NCI-H510A (cell line): ENCODE measurements around the gene ORM2.

Experiments
- DNase-seq: peaks from one replicate; lab custom pipeline; 2025; lab: John Stamatoyannopoulos, UW

ORM2 gene

GRCh38 chr9:114371343-114371944 is 41.8 kb downstream of the ORM2 start:
- DNase-seq: no peak

GRCh38 chr9:114371973-114372917 is 42.6 kb downstream of the ORM2 start:
- DNase-seq: no peak

- DNase-seq: no peak
Measured at GRCh38 chr9:114372921-114373448, 43.3 kb downstream of the ORM2 start.

GRCh38 chr9:114373960-114374730 is 44.5 kb downstream of the ORM2 start:
- no peak for DNase-seq

- no peak for DNase-seq
Measured at GRCh38 chr9:114374936-114375335, 45.3 kb downstream of the ORM2 start.

GRCh38 chr9:114375386-114376175 is 45.9 kb downstream of the ORM2 start:
- no peak for DNase-seq

GRCh38 chr9:114376586-114377445 is 47.1 kb downstream of the ORM2 start:
- no peak for DNase-seq

GRCh38 chr9:114378016-114378415 is 48.3 kb downstream of the ORM2 start:
- DNase-seq: no peak

- no peak for DNase-seq
Measured at GRCh38 chr9:114378883-114379282, 49.2 kb downstream of the ORM2 start.
